Rectal smooth muscle tissue (tissue), 1 donor: ENCODE data around the gene ELOB.

Source experiments
- H3K27ac ChIP-seq: one replicate; pipeline ENCODE4 v1.7.0; 2013; ENCODE audit warnings: low read depth, low read length, inconsistent platforms
- H3K27me3 ChIP-seq: one replicate; pipeline ENCODE4 v1.7.0; 2013; ENCODE audit warnings: low read length; ENCODE audit not compliant: control insufficient read depth, insufficient read depth
- H3K36me3 ChIP-seq: one replicate; pipeline ENCODE4 v1.7.0; 2013; ENCODE audit warnings: low read length; ENCODE audit not compliant: control insufficient read depth, insufficient read depth
- H3K4me1 ChIP-seq: one replicate; pipeline ENCODE4 v1.7.0; 2013; ENCODE audit warnings: low read length; ENCODE audit not compliant: control insufficient read depth, insufficient read depth
- H3K4me3 ChIP-seq: one replicate; pipeline ENCODE4 v1.7.0; 2013; ENCODE audit warnings: low read length
- H3K9ac ChIP-seq: one replicate; pipeline ENCODE4 v1.7.0; 2013; ENCODE audit warnings: low read length

The ELOB gene

DNA sequence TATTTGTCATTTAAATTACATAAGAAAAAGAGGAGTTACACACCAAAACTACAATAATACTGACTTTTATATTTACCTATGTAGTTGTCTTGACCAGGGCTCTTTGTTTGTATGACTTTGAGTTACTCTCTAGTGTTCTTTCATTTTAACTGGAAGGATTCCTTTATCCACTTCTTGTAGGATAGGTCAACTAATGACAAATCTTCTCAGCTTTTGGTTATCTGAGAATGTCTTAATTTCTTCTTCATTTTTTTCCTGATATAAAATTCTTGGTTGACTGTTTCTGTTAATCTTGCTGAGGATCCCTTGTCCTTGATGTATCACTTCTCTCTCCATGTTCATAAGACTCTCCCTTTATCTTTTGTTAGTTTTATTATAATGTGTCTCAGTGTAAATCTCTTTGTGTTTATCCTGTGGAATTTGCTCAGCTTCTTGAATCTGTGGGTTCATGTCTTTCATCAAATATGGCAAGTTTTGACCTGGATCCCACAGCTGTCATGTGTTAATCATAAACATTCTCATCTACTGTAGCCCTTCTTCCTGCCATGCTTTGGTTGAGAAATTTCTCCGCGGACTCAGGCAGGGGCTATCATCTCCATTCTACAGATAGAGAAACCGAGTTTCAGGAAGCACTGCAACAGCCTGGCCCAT lies 26.6 kb upstream of the ELOB start:
- H3K4me1 ChIP-seq, result no peaks in the 10 kb centered on the region
- no peak overlapping the region for H3K27ac ChIP-seq

DNA sequence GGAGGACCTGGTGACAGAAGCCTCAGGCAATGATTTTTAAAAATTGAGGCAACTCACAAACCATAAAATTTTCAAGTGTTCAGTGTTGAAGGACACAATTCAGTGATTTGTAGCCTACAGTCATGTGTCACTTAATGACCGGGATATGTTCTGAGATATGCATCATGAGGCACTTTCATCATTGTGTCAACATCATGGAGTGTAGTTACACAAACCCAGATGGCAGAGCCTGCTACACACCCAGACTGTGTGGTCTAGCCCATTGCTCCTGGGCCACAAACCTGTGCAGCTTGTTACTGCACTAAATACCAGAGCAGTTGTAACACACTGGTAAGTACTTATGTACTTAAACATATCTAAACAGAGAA lies 22.8 kb upstream of the ELOB start:
- Histone ChIP-seq H3K27ac (no peak overlapping the region), H3K27me3 (no peaks in the 10 kb centered on the region), H3K4me1 (no peaks in the 10 kb centered on the region), H3K36me3 (no peaks in the 10 kb centered on the region), H3K4me3 (no peak overlapping the region), H3K9ac (no peak overlapping the region)

More for the DNA sequence above, 26.6 kb upstream of the ELOB start:
- Histone ChIP-seq H3K36me3 (no peaks in the 10 kb centered on the region), H3K4me3 (no peak overlapping the region), H3K27me3 (no peaks in the 10 kb centered on the region), H3K9ac (no peak overlapping the region)

DNA sequence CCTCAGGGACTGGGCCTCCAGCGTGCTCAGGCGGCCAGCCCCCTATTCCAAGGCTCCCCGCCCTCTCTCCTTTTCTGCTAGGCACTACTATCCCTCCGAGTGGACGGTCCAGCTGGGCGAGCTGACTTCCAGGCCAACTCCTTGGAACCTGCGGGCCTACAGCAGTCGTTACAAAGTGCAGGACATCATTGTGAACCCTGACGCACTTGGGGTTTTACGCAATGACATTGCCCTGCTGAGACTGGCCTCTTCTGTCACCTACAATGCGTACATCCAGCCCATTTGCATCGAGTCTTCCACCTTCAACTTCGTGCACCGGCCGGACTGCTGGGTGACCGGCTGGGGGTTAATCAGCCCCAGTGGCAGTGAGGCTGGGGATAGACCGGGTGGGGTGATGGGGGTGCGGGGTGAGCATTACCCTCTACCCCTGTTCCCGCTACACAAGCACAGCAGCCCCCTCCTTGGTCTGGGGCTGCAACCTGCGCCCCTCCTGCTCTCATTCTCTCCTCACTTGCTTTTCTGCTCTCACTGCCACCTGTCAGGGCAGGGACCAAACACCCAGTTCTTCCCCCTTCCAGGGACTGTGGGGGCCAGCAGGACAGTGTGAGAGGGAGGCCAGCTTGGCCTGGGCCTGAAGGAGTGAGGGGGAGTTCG lies 22.3 kb upstream of the ELOB start:
- Histone ChIP-seq H3K36me3 (no peaks in the 10 kb centered on the region), H3K4me1 (no peaks in the 10 kb centered on the region), H3K4me3 (no peak overlapping the region), H3K27me3 (no peaks in the 10 kb centered on the region), H3K9ac (no peak overlapping the region), H3K27ac (no peak overlapping the region)

DNA sequence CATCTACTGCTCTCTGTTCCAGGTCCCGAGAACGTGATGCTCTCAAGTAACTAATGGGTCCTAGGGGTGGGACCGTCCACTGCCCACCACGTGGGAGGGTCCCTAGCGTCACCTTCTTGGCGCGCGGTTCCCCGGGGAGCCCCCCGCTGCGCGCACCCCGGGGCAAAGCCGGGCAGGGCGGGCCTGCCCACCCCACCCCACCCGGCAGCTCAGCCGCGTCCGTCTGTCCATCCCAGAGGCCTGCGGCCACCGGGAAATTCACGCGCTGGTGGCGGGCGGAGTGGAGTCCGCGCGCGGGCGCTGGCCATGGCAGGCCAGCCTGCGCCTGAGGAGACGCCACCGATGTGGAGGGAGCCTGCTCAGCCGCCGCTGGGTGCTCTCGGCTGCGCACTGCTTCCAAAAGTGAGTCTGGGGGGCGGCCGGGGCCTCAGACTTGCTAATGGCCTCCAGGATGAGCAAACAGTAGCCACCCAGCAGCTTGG lies 21.7 kb upstream of the ELOB start:
- H3K36me3 ChIP-seq, result no peaks in the 10 kb centered on the region
- H3K4me3 ChIP-seq, result no peak overlapping the region
- no peak overlapping the region for H3K9ac ChIP-seq
- H3K27me3 ChIP-seq, result no peaks in the 10 kb centered on the region
- no peaks in the 10 kb centered on the region for H3K4me1 ChIP-seq
- H3K27ac ChIP-seq, result no peak overlapping the region

DNA sequence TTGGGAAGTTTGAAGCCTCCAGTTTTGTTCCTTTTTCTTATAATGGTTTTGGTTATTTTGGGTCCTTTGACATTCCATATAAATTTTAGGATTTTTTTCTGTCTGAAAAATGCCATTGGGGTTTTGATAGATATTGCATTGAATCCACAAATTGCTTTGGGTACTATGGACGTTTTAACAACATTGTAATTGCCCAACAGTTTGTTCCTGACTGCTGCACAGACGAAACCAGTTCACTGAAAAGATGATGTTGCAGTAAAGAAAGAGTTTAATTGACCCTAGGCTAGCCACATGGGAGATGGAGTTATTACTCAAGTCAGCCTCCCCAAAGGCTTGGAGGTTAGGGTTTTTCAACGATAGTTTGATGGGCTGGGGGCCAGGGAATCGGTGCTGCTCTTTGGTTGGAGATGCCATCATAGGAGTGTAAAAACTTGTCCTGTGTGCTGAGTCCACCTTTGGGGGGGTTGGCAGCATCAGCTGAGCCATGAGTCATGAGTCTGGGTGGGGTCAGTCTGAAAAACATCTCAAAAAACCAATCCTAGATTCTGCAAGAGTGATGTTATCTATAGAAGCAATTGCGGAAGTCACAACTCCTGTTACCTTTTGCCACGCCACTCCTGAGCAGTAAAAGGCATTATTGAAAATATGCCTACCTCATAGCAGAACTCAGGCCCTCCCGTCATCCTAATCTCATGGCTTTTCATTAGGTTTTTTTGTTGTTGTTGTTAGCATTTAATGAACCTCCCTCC lies 18.5 kb upstream of the ELOB start:
- Histone ChIP-seq H3K27me3 (no peaks in the 10 kb centered on the region), H3K4me3 (no peak overlapping the region), H3K36me3 (no peaks in the 10 kb centered on the region), H3K4me1 (no peaks in the 10 kb centered on the region), H3K27ac (no peak overlapping the region), H3K9ac (no peak overlapping the region)

DNA sequence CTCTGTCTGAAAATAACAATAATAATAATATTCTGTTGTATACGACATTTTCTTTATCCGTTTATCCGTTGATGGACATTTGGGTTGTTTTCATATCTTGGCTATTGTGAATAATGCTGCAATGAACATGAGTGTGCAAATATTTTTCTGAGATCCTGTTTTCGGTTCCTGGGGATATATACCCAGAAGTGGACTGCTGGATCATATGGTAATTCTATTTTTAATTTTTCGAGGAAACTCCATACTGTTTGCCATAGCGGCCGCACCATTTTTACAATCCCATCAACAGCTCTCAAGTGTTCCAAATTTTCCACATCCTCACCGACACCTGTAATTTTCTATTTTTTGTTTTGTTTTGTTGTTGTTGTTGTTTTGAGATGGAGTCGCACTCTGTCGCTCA lies 15.9 kb upstream of the ELOB start:
- H3K27me3 ChIP-seq, result peaks cover 2% of the 10 kb centered on the region
- H3K9ac ChIP-seq, result no peak overlapping the region
- H3K4me1 ChIP-seq, result no peaks in the 10 kb centered on the region
- no peaks in the 10 kb centered on the region for H3K36me3 ChIP-seq
- H3K27ac ChIP-seq, result no peak overlapping the region
- H3K4me3 ChIP-seq, result no peak overlapping the region

DNA sequence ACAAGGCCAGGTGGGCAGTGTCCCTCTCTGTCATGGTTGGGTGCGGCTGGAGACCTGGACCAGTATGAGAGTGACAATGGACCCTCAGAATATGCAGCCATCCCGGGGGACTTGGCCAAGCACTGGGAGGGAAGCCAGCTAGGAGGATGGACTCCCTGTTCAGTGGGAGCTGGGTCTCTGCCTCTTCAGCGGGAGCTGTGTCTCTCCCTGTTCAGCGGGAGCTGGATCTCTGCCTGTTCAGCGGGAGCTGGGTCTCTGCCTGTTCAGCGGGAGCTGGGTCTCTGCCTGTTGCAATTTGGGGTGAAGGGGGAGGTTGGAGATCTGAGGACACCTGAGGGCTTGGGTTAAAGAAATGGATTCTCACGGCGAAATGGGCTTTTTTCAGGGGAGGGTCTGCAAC lies 14.1 kb upstream of the ELOB start:
- Histone ChIP-seq H3K4me1 (no peaks in the 10 kb centered on the region), H3K4me3 (no peak overlapping the region), H3K27me3 (peaks cover 8% of the 10 kb centered on the region), H3K36me3 (no peaks in the 10 kb centered on the region), H3K9ac (no peak overlapping the region), H3K27ac (no peak overlapping the region)

DNA sequence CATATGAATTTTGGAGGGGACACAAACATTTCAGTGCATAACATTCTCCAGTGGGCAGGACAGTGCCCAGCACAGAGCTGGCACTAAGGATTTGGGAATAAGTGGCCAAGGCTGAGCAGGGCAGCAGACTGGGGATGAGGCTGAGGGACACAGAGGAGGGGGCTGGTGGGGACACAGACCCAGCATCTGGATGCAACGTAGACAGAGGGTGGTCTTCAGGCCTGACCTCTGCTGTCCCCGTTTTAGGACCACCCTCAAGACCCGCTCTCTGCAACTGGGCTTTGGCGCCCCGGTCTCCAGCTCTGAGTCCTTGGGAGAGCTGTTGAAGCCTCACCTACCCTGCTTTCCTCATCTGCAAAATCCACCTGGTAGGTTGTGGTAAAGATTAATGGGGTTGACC lies 13.6 kb upstream of the ELOB start:
- Histone ChIP-seq H3K27ac (no peak overlapping the region), H3K4me3 (no peak overlapping the region), H3K9ac (no peak overlapping the region), H3K4me1 (no peaks in the 10 kb centered on the region), H3K27me3 (peaks cover 12% of the 10 kb centered on the region), H3K36me3 (no peaks in the 10 kb centered on the region)

DNA sequence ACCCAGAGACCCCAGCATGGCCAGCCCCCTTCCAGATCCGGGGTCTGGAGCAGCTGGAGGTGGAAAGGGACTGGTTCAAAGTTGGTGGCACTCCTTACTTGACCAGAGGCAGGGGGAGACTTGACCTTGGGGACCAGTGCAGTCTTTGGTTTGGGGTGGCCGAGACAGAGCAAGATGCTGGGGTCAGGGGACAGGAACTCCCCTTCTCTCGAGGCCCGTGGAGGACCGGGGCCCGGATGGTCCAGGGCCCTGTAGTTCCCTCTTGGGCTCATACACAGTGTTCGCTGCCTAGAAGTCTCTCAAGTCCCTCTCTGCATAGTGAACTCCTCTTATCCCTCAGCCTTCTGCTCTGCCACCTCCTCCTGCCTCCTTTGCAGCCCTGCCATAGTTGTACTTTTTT lies 10.9 kb upstream of the ELOB start:
- Histone ChIP-seq H3K9ac (no peak overlapping the region), H3K27me3 (peaks cover 19% of the 10 kb centered on the region), H3K27ac (no peak overlapping the region), H3K36me3 (no peaks in the 10 kb centered on the region), H3K4me3 (no peak overlapping the region), H3K4me1 (no peaks in the 10 kb centered on the region)

DNA sequence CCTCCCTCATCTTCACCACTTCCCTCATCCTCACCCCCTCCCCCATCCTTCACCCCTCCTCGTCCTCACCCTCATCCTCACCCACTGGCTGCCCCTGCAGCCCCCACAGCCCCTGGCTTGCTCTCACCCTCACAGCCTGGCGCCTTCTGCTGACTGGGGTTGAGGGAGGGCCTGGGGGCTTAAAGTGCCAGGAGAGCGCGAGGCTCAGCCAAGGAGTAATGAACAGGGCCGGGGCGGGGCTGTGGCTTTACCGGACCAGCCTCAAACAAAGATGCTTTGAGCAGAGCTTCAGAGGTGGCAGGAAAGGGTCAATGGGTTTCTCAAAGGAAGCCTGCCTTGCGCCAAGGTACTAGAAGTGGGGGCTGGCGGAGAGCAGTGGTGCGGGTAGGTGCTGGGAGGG lies 10.3 kb upstream of the ELOB start, which contains the start of gene PRSS33:
PRSS33 (minus strand) TSS at position 155 of the 400 bp plus-strand sequence. CDS start 1,013 bp downstream, outside the sequence.
- Histone ChIP-seq H3K27me3 (peaks cover 19% of the 10 kb centered on the region), H3K9ac (no peak within 1 kb of the TSS), H3K4me3 (no peak within 1 kb of the TSS), H3K4me1 (no peaks in the 10 kb centered on the region), H3K36me3 (no peaks in the 10 kb centered on the region), H3K27ac (no peak within 1 kb of the TSS)

DNA sequence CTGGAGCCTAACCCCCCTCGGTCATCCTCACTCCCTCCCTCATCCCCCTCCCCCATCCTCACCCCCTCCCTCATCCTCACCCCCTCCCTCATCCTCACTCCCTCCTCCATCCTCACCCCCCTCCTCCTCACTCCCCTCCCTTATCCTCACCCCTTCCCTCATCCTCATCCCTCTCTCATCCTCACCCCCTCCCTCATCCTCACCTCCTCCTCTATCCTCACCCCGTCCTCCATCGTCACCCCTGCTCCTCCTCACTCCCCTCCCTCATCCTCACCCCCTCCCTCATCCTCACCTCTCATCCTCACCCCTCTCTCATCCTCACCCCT lies 9.7 kb upstream of the ELOB start:
- Histone ChIP-seq H3K9ac (no peak overlapping the region), H3K36me3 (no peaks in the 10 kb centered on the region), H3K4me3 (no peak overlapping the region), H3K27me3 (peaks cover 19% of the 10 kb centered on the region), H3K27ac (no peak overlapping the region), H3K4me1 (no peaks in the 10 kb centered on the region)

DNA sequence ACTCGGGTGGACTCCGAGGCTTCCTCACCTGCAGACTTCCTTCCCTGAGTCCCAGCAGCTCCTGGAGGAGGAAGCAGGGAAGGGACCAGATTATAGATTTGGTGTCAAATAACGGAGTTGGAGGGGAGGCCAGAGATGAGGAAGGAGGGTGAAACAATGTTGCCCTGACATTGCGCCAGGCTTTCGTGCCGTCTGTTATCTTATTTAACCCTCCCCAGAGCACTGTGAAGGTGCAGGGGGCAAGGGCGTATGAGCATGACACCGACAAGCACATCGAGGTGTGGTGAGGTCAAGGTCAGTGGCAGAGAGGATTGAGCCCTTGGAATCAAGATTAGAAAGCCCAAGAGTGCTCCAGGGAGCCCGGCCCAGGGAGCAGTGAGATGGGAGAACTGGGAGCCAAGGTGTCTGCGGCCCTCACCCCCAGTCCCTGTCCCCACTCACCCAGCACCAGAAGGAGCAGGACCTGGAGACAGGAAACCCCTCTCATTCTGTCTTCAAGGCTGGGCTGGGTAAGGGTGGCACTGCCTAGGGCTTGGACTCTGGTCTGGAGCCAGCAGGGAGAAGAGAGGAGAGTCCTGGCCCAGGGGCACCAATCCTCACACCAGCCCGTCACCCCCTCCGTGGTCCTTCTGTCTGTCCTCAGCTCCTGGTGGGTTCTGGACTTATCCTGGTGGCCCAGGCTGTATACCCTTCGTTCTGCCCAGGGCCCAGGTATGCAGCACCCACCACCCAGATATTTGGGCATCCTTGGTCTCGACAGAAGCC lies 9.2 kb upstream of the ELOB start:
- H3K4me1 ChIP-seq, result no peaks in the 10 kb centered on the region
- H3K27me3 ChIP-seq, result peaks cover 19% of the 10 kb centered on the region
- no peaks in the 10 kb centered on the region for H3K36me3 ChIP-seq
- no peak overlapping the region for H3K9ac ChIP-seq
- H3K4me3 ChIP-seq, result no peak overlapping the region
- no peak overlapping the region for H3K27ac ChIP-seq
